ENCODE measurements around the gene DNAJA3. TPM values are rescaled to one million over a fixed set of nuclear protein-coding genes. Genes with fewer than 3 reads are reported as not detected.

The DNAJA3 gene
- total RNA-seq, 1 experiment from 2014 or later = 64.1 TPM

DNA sequence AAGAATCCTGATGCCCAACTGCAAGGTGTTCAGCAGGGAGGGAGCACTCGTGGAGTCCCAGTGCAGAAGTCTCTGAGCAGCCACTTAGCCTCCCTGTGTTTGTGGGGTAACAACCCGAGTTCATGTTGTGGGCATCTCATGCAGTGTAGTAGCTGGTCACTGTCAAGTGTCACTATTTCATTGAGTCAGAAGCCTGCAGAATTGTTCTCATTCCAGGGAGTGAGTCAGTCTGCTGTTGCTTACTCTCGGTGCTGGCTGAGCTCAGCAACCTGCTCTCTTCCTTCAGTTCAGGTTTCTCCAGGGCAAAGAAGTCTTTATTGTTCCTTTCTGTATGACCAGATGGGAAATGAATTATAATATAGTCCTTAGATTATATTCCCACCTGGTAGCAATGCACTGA, 74.6 kb downstream of the DNAJA3 start (continued):
- TF ChIP-seq, protein P1, sequence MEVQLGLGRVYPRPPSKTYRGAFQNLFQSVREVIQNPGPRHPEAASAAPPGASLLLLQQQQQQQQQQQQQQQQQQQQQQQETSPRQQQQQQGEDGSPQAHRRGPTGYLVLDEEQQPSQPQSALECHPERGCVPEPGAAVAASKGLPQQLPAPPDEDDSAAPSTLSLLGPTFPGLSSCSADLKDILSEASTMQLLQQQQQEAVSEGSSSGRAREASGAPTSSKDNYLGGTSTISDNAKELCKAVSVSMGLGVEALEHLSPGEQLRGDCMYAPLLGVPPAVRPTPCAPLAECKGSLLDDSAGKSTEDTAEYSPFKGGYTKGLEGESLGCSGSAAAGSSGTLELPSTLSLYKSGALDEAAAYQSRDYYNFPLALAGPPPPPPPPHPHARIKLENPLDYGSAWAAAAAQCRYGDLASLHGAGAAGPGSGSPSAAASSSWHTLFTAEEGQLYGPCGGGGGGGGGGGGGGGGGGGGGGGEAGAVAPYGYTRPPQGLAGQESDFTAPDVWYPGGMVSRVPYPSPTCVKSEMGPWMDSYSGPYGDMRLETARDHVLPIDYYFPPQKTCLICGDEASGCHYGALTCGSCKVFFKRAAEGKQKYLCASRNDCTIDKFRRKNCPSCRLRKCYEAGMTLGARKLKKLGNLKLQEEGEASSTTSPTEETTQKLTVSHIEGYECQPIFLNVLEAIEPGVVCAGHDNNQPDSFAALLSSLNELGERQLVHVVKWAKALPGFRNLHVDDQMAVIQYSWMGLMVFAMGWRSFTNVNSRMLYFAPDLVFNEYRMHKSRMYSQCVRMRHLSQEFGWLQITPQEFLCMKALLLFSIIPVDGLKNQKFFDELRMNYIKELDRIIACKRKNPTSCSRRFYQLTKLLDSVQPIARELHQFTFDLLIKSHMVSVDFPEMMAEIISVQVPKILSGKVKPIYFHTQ (CRISPR knock-in tag; IDR thresholded peaks at IDR 0.05) = no peak
- TF ChIP-seq RELA (CRISPR knock-in tag; IDR thresholded peaks at IDR 0.05; ENCODE audit: borderline replicate concordance) = no peak
- no peak for TF ChIP-seq TP53 (CRISPR knock-in tag; IDR thresholded peaks at IDR 0.05)

DNA sequence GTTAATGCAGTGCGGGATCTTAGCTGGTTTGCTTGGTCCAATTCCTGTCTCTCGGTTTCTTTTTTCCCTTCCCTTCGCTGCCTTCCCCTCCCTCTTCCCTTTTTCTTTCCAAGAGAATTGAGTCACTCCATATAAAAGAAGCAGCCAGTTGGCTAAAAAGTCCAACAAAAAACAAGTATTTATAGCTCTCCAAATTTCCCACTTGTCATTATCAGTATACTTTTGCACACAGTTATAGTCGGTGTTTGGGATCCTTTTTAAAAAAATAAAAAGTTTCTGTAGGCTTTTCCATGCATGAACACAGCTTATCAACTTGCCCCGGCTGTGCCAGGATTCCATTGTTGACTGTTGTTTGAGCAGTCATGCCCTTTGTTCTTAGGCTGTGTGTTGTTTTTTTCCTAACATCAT, 75.4 kb downstream of the DNAJA3 start:
- Mint-ChIP-seq H3K36me3 (no peaks in the 10 kb centered on the region), H3K4me3 (no peak overlapping the region), H3K9me3 (no peaks in the 10 kb centered on the region), H3K27ac (no peak overlapping the region), H3K27me3 (ENCODE audit: low read depth) (no peaks in the 10 kb centered on the region; the same call in 1 of the 2 replicates), H3K4me1 (peaks cover 23% of the 10 kb centered on the region)
- CTCF ChIA-PET = interaction anchor here (1.0 to 3.4 kb wide), 12 partner anchors 10 to 182 kb away, joined by 3 to 13 read pairs (median 5); no protein-coding TSS in a partner anchor
- ATAC-seq = no peak
- POLR2A ChIA-PET = no interaction called here
- no peak for DNase-seq (ENCODE audit: low spot score)
- TF ChIP-seq, protein P2, sequence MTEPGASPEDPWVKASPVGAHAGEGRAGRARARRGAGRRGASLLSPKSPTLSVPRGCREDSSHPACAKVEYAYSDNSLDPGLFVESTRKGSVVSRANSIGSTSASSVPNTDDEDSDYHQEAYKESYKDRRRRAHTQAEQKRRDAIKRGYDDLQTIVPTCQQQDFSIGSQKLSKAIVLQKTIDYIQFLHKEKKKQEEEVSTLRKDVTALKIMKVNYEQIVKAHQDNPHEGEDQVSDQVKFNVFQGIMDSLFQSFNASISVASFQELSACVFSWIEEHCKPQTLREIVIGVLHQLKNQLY (CRISPR knock-in tag; IDR thresholded peaks at IDR 0.05) = no peak
- no peak for TF ChIP-seq ZNF317 (CRISPR knock-in tag; IDR thresholded peaks at IDR 0.05; ENCODE audit: borderline replicate concordance, low read depth)
- no peak for TF ChIP-seq FOXP1 (CRISPR knock-in tag; IDR thresholded peaks at IDR 0.05; ENCODE audit: borderline replicate concordance)
- TF ChIP-seq TEAD1 (CRISPR knock-in tag; IDR thresholded peaks at IDR 0.05) = no peak
- TF ChIP-seq, protein P3, sequence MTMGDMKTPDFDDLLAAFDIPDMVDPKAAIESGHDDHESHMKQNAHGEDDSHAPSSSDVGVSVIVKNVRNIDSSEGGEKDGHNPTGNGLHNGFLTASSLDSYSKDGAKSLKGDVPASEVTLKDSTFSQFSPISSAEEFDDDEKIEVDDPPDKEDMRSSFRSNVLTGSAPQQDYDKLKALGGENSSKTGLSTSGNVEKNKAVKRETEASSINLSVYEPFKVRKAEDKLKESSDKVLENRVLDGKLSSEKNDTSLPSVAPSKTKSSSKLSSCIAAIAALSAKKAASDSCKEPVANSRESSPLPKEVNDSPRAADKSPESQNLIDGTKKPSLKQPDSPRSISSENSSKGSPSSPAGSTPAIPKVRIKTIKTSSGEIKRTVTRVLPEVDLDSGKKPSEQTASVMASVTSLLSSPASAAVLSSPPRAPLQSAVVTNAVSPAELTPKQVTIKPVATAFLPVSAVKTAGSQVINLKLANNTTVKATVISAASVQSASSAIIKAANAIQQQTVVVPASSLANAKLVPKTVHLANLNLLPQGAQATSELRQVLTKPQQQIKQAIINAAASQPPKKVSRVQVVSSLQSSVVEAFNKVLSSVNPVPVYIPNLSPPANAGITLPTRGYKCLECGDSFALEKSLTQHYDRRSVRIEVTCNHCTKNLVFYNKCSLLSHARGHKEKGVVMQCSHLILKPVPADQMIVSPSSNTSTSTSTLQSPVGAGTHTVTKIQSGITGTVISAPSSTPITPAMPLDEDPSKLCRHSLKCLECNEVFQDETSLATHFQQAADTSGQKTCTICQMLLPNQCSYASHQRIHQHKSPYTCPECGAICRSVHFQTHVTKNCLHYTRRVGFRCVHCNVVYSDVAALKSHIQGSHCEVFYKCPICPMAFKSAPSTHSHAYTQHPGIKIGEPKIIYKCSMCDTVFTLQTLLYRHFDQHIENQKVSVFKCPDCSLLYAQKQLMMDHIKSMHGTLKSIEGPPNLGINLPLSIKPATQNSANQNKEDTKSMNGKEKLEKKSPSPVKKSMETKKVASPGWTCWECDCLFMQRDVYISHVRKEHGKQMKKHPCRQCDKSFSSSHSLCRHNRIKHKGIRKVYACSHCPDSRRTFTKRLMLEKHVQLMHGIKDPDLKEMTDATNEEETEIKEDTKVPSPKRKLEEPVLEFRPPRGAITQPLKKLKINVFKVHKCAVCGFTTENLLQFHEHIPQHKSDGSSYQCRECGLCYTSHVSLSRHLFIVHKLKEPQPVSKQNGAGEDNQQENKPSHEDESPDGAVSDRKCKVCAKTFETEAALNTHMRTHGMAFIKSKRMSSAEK (CRISPR knock-in tag; IDR thresholded peaks at IDR 0.05; ENCODE audit: borderline replicate concordance) = no peak
- TF ChIP-seq, protein P4, sequence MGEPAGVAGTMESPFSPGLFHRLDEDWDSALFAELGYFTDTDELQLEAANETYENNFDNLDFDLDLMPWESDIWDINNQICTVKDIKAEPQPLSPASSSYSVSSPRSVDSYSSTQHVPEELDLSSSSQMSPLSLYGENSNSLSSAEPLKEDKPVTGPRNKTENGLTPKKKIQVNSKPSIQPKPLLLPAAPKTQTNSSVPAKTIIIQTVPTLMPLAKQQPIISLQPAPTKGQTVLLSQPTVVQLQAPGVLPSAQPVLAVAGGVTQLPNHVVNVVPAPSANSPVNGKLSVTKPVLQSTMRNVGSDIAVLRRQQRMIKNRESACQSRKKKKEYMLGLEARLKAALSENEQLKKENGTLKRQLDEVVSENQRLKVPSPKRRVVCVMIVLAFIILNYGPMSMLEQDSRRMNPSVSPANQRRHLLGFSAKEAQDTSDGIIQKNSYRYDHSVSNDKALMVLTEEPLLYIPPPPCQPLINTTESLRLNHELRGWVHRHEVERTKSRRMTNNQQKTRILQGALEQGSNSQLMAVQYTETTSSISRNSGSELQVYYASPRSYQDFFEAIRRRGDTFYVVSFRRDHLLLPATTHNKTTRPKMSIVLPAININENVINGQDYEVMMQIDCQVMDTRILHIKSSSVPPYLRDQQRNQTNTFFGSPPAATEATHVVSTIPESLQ (CRISPR knock-in tag; IDR thresholded peaks at IDR 0.05) = no peak
- no peak for TF ChIP-seq NFYB (CRISPR knock-in tag; conservative IDR thresholded peaks at IDR 0.05; ENCODE audit: low read depth)
- no peak for TF ChIP-seq ZNF232 (CRISPR knock-in tag; IDR thresholded peaks at IDR 0.05)
- no peak for TF ChIP-seq ZBTB21 (CRISPR knock-in tag; IDR thresholded peaks at IDR 0.05; ENCODE audit: borderline replicate concordance)
- TF ChIP-seq, protein P5, sequence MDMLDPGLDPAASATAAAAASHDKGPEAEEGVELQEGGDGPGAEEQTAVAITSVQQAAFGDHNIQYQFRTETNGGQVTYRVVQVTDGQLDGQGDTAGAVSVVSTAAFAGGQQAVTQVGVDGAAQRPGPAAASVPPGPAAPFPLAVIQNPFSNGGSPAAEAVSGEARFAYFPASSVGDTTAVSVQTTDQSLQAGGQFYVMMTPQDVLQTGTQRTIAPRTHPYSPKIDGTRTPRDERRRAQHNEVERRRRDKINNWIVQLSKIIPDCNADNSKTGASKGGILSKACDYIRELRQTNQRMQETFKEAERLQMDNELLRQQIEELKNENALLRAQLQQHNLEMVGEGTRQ (CRISPR knock-in tag; IDR thresholded peaks at IDR 0.05) = no peak
- no peak for TF ChIP-seq ZNF671 (CRISPR knock-in tag; IDR thresholded peaks at IDR 0.05)
- TF ChIP-seq, protein P6, sequence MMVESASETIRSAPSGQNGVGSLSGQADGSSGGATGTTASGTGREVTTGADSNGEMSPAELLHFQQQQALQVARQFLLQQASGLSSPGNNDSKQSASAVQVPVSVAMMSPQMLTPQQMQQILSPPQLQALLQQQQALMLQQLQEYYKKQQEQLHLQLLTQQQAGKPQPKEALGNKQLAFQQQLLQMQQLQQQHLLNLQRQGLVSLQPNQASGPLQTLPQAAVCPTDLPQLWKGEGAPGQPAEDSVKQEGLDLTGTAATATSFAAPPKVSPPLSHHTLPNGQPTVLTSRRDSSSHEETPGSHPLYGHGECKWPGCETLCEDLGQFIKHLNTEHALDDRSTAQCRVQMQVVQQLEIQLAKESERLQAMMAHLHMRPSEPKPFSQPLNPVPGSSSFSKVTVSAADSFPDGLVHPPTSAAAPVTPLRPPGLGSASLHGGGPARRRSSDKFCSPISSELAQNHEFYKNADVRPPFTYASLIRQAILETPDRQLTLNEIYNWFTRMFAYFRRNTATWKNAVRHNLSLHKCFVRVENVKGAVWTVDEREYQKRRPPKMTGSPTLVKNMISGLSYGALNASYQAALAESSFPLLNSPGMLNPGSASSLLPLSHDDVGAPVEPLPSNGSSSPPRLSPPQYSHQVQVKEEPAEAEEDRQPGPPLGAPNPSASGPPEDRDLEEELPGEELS (CRISPR knock-in tag; IDR thresholded peaks at IDR 0.05) = no peak
- TF ChIP-seq, protein P7, sequence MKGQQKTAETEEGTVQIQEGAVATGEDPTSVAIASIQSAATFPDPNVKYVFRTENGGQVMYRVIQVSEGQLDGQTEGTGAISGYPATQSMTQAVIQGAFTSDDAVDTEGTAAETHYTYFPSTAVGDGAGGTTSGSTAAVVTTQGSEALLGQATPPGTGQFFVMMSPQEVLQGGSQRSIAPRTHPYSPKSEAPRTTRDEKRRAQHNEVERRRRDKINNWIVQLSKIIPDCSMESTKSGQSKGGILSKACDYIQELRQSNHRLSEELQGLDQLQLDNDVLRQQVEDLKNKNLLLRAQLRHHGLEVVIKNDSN (CRISPR knock-in tag; IDR thresholded peaks at IDR 0.05) = no peak
- no peak for TF ChIP-seq IRF2 (CRISPR knock-in tag; IDR thresholded peaks at IDR 0.05; ENCODE audit: borderline replicate concordance, low read depth)
- no peak for TF ChIP-seq ZNF423 (CRISPR knock-in tag; IDR thresholded peaks at IDR 0.05)
- TF ChIP-seq ZNF121 (CRISPR knock-in tag; IDR thresholded peaks at IDR 0.05) = no peak
- no peak for TF ChIP-seq ZNF396 (CRISPR knock-in tag; IDR thresholded peaks at IDR 0.05; ENCODE audit: borderline replicate concordance)
